GM21825 (cell line): ENCODE data around the gene RAB5A.
"Not testable (repeated sequence)": the region's sequence is repeated elsewhere in the genome, so short reads cannot be mapped to it uniquely, and the experiment has no call there.

Experiments used
- ATAC-seq: cut with Tn5 transposase; IDR thresholded peaks from one replicate; pipeline ENCODE4 v1.9.1; 2021; ENCODE audit warnings: mild to moderate bottlenecking, moderate library complexity; ENCODE audit not compliant: unreplicated experiment

Gene RAB5A

DNA sequence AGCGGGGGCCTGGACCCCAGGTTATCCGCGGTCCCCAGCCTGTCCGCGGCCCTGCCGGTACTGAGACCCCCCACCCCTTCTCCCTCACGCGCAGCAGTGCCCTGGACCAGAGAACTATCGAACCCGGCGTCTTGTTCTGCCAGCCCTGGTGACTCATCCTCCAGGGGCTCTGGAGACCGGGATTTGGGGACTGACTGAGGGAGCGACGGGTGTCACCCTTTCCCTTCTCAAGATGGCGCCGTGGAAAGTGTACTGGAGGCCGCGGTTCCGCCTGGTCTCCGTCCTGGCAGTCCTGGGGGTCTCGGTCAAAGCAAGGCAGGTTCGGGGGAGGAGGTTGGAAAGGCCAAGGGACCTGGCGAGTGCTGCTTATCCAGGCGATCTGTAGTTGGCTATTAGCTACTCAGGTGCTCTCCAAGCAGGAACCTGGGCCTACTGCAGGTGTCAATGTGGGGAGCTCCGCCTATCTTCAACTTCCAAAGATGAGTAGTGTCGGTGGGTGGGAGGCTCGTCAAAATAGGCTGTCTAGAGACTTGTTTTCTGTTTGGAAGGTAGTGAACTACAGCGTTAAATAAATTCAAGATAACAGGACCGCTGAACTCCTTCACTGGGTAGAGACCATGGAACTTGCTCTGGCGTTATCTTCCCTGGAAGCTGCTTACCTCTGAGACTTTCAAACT, 790 bp downstream of the RAB5A start:
- ATAC-seq = peak; percentile 22

DNA sequence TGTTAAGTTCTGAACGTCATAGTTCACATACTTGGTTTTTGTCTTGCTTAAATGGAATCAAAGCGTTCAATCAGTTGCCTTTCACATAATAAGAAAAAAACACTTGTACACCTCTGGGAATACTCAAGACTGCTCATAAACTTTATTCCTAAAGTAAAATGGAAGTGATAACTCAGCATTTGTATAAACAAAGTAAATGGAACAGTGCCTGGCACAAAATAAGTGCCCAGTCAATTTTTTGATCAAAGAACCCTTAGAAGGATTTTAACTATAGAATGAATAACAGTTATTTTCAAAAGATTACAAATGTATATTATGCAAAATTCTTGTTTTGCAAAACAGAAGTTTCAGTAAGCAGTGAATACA, 1.3 kb downstream of the RAB5A start:
- ATAC-seq = no peak

DNA sequence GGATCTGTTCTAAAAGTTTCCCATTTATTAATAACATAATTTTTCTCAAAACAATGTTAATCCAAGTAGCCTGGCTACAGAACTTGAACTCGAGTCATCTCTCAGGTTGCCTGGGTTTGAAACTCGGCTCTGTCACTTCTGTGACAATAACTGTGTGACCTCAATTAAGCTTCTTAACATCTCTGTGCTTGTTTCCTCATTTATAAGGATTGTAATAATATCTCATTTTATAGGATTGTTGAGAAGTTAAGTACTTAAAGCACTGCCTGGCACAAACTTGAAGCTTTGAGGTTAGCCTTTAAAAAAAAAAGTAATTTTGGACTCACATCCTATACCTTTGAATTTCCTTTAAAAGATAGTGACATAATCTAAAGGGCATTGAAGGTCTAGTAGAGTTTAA, 3.4 kb downstream of the RAB5A start:
- no peak for ATAC-seq

GRCh38 chr3:19954676-19955075, 7.8 kb downstream of the RAB5A start:
- ATAC-seq = no peak

- not testable (repeated sequence) for ATAC-seq
Measured at GRCh38 chr3:19957354-19957753, 10.5 kb downstream of the RAB5A start.

DNA sequence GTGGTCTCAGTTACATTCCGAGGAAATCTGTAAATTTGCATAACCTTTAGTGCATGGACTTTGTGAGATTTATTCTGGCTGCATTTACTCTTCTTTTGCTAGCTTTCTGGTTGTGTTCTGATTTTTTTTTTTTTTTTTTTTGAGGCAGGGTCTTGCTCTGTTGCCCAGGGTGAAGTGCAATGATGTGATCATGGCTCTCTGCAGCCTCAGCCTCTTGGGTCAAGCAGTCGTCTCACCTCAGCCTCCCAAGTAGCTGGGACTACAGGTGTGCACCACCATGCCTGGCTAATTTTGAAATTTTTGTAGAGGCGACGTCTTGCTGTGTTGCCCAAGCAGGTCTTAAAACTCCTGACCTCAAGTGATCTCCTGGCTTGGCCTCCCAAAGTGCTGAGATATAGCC, 12.6 kb downstream of the RAB5A start:
- no peak for ATAC-seq

GRCh38 chr3:19960696-19961095, 13.8 kb downstream of the RAB5A start:
- no peak for ATAC-seq

DNA sequence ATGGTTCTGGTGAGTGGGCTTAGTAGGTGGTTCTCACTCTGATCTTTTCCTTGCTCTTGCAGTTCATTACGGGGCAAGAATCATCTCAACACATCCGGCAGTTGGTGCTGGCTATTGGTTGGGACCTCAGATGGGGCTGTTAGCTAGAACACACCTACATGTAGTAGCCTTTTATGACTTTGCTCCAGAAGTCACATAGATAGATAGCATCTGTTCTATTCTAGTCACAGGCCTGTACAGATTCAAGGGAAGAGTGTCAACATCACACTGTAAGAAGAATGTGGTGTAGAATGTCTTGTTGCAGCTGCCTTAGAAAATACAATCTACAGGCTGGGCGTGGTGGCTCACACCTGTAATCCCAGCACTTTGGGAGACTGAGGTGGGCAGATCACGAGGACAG, 15.1 kb downstream of the RAB5A start:
- no peak for ATAC-seq

- ATAC-seq = no peak
Measured at GRCh38 chr3:19967208-19967607, 20.3 kb downstream of the RAB5A start.

DNA sequence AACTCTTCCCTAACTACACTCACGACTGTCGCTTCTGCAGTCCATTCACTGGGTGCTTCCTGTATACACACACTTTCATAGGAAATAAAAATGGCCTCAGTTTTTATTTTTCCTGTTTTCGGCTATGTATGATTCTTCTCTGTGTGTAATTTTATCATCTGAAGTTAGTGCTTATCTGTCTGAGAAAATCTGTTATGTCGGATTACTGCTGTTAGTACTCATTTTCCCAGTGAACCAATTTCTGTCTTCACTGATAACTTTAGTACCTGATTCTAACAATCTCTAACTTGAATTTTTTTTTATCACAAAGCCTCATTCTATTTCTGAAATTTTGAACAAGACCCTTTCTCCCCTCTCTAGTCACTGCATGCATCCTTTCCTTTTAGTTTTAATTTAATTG, 20.9 kb downstream of the RAB5A start:
- ATAC-seq = no peak

DNA sequence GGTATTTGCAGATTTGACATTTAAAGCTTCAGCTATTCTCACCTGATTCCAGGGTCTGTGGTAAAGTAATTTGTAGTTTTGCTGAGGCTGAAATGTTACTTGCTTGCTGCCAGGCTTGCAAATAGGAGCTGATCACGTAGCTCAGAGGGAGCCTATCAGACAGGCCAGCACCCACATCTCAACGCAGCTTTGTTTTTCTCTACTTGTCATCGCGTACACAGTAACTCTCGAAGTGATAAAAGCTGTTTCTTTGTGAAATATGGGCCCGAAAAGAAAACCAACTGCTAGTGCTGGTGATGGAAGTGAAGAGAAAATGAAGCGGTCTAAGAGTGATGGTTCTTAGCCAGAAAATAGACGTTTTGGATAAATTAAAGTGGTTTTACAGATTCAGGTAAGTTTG, 23.4 kb downstream of the RAB5A start:
- no peak for ATAC-seq

DNA sequence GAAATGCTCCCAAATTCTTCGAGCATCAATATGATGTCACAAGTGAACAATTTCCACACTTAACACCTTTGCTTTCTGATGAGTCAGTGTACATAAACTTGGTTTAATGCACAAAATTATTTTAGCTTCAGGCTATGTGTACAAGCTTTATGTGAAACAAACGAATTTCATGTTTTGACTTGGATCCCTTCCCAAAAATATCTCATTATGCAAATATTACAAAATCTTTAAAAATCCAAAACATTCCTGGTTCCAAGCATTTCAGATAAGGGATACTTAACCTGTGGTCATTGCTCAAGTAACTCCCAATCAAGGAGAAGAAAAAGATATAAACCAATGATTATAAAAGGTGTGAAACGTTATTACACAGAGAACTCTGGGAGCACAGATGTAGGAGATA, 25.2 kb downstream of the RAB5A start:
- ATAC-seq = no peak

GRCh38 chr3:19988904-19989303, 42.0 kb downstream of the RAB5A start:
- not testable (repeated sequence) for ATAC-seq

GRCh38 chr3:19994796-19995195, 47.9 kb downstream of the RAB5A start:
- no peak for ATAC-seq

- no peak for ATAC-seq
Measured at GRCh38 chr3:19997502-19997901, 50.6 kb downstream of the RAB5A start.

DNA sequence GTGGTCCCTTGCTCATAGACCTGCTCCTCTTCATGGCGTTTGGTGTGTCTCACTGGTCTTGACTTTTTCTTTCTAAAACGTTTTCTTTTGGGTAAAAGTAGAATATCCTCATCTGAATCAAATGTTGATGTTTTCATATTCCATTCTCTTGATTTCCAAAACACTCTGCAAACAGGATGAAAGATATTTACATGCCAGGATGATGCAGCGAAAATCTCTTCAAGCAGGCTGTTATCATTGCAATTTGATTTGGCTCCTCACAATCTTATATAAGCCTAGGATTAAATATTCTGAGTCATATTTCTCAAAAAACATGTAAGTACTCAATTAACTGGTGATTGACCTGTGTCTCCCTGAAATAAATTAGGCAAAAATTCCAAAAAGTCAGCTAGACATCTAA, 55.0 kb downstream of the RAB5A start:
- no peak for ATAC-seq

DNA sequence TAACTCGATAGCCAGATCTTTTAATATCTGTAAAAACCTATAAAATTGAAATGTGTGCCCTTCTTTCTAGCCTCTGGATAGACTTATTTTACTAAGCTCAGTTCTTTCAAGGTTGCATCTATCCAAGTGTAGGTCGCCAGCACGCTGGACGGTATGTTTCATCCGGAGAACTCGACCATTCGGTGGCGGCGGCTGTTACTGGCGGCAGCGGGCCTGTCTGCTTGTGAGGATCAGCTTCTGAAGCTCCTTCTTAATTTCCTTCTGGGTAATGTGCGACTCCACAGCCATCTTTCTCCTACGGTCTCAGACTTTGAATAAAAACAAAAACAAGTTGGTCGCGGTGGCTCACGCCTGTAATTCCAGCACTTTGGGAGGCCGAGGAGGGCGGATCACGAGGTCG, 61.1 kb downstream of the RAB5A start:
- ATAC-seq = no peak

DNA sequence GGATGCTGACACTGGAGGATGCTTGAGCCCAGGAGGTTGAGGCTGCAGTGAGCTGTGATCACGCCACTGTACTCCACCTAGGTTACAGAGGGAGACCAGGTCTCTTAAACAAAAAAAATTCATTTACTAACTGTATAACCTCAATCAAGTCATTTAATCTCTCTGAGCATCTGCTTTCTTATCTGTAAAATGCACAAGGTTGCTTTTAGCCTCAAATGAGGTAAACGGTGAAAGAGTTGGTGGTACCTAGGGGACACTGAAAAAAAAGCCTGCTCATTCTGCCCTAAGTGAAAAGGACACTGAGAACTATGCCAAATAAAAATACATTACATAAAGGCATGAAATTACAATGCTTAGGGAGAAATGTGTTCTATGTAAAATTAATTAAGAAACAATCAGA, 61.7 kb downstream of the RAB5A start:
- no peak for ATAC-seq

DNA sequence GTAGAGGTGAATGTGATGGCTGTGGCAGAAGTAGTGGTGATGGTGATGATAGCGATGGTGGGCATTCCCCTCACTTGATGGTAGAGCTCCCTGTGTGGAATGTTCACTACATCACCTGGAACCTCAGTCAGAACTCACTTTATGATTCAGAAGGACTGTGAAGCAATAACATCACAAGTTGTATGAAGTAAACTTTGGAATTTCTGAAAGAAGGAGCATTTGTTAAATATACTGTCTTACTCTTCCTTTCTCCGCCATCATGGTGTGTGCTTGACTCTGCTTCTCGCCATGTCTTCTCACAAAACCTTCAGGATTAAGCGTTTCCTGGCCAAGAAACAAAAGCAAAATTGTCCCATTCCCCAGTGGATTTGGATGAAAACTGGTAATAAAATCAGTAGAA, 65.3 kb downstream of the RAB5A start, which contains the start of gene PP2D1:
PP2D1 (minus strand) TSS at position 101 of the 400 bp plus-strand sequence. CDS start 192 bp downstream, outside the sequence.
- no peak for ATAC-seq

GRCh38 chr3:20013396-20013795, 66.5 kb downstream of the RAB5A start:
- ATAC-seq = no peak

GRCh38 chr3:20015525-20015924, 68.6 kb downstream of the RAB5A start:
- ATAC-seq = no peak

- not testable (repeated sequence) for ATAC-seq
Measured at GRCh38 chr3:20016076-20016475, 69.2 kb downstream of the RAB5A start.

DNA sequence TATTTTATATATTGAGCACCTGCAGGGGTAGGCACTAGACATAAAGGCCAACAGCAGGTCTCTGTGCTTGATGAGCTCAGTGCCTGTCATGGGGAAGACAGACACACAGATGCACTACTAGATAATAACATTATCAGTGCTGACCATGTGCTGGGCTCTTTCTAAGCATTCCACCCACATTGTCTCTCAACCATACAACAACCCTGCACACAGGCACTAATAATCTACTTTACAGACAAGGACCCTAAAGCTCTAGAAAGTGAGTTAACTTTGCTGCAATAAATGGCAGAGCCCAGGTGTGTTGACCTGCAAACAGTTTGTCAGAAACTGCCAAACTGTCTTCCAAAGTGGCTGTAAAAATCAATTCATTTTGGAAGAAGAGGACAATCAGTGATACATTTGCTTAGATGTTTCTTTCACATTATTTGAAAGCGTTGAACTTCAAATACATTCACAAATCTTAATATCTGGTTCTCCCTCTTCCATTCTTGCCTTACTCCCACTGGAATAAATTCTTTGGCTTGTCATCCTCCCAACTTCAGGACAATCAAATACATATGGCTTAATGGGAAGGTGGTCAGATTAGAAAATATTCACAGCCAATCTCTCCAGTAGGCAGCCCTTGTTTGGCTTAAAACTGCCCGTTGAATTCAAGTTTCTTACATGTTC, 76.2 kb downstream of the RAB5A start:
- ATAC-seq = no peak
